Stomach (tissue), 4 donors: ENCODE measurements around the gene CCDC69.

Source experiments
- POLR2A ChIP-seq, 4 donors: fragments of 450-650 bp; IDR thresholded peaks; one replicate each; pipeline ENCODE4 v1.6.1; 2016; ENCODE audit warnings: antibody characterized with exemption in 4 of 4, control low read depth in 2 of 4, mild to moderate bottlenecking in 1 of 4, moderate library complexity in 1 of 4
- POLR2AphosphoS5 ChIP-seq, 3 donors: sonication (generic); formaldehyde crosslinking; IDR thresholded peaks; one replicate each; pipeline ENCODE4 v1.6.1; 2016; ENCODE audit warnings: antibody characterized with exemption in 3 of 3
- TF ChIP-seq, protein P1 (sequence below), 7 experiments: fragments of 450-650 bp in 4 of 7; fragments of 200-600 bp in 3 of 7; sonication (generic) in 3 of 7; IDR thresholded peaks; one replicate each; pipeline ENCODE4 v1.5.1; 2016 to 2019; ENCODE audit warnings: antibody characterized with exemption in 7 of 7, control low read depth in 2 of 7, mild to moderate bottlenecking in 1 of 7

DNA sequence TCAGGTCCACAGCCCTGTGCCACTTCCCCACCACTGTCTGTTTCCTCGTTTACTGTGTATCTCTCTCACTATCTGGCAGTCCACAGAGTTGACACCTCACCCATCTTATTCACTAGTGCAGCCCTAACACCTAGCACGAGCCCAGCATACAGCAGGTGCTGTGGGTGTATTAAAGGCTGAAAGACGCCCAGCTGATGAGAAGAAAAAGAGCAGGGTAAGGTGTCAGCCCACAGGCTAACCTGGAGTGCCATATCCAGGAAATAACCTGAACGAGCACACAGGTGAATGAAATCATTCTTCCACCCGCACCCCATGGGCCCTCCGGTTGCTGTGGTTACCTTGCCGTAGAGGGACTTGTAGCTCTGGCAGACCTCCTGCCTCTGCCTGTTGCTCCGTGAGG lies 84.9 kb downstream of the CCDC69 start:
- TF ChIP-seq POLR2A (IDR thresholded peaks at IDR 0.05) (no peak), POLR2AphosphoS5 (IDR thresholded peaks at IDR 0.05) (no peak)
- TF ChIP-seq, protein P1, sequence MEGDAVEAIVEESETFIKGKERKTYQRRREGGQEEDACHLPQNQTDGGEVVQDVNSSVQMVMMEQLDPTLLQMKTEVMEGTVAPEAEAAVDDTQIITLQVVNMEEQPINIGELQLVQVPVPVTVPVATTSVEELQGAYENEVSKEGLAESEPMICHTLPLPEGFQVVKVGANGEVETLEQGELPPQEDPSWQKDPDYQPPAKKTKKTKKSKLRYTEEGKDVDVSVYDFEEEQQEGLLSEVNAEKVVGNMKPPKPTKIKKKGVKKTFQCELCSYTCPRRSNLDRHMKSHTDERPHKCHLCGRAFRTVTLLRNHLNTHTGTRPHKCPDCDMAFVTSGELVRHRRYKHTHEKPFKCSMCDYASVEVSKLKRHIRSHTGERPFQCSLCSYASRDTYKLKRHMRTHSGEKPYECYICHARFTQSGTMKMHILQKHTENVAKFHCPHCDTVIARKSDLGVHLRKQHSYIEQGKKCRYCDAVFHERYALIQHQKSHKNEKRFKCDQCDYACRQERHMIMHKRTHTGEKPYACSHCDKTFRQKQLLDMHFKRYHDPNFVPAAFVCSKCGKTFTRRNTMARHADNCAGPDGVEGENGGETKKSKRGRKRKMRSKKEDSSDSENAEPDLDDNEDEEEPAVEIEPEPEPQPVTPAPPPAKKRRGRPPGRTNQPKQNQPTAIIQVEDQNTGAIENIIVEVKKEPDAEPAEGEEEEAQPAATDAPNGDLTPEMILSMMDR (IDR thresholded peaks at IDR 0.05): no peak
